Left hindlimb (tissue), 1 donor: ENCODE results near the gene SSBP4.

Experiments used
- DNase-seq: peaks from one replicate; pipeline ENCODE4 v3.0.0-alpha.2; 2018

SSBP4 gene

DNA sequence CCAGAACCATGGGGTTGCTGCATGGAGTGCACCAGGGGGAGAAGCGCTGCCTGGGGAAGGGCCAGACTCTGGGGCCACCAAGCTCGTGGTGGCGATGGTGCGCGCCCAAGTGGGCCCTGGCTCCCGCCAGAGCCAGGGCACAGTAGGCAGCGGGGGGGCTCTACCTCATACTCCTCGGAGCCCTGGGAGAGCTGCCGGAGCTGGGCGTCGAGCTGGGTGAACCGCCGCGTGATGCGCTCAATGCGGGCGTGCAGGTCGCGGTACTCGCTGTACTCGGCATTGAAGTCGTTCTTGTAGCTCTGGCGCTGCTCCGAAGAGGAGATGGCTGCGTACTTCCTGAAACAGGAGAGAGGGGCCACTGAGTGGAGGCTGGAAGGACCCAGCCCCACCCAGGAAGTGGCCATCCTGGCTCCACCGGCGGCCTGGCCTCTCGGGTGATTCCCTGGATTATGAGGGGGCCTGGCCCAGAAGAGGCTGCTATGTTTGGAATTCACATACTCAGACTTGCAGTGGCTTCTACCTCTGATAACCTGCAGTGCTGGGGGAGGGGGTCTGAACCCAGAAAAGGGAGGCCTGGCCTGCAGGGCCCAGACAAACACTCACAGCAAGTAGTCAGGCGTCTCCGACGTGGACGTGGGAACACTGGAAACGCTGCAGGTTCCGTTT lies 27.1 kb downstream of the SSBP4 start:
- no peak for DNase-seq

DNA sequence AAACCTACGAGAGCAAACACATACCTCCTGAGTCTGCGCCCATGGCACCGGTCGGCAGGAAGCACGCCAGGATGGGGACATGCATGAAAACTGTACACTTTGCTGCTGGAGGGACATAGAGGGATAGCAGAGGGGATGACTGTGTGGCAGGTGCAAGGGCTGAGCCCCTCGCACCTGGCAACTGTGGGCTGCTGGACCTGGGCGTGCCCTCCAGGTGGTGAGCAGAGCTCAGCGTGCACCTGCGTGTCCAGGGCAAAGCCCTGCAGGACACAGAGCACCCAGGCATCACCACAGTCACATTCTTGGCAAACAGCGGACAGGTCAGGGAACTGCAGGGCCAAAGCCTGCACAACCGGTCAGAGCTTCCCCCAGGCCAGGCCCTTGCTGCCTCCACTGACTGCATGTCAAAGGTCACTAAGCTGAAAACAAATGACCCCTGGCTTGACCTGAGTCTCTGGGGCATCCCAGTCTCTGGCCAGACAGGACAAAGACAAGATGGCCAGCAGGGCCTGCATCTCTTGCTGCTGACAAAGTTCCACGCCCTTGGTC lies 27.7 kb downstream of the SSBP4 start:
- DNase-seq: no peak

DNA sequence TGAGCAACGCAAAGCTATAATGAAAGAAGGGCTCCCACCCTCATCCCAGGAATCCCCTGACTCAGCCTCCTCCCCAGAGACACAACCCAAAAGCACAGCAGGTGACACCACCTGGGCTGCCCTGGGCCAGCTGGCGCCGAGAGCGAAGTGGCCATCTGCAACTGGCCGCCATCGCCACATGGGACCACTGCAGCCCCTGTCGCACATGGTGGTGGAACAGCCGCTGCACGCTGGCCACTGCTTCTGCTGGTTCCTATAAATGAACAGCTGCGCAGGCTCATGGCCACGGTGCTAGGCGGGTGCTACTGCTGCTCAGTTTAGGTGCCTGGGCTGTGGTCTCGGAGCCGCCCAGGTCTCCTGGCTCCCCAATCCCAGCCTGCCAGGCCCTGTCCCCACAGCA lies 30.4 kb downstream of the SSBP4 start:
- no peak for DNase-seq

DNA sequence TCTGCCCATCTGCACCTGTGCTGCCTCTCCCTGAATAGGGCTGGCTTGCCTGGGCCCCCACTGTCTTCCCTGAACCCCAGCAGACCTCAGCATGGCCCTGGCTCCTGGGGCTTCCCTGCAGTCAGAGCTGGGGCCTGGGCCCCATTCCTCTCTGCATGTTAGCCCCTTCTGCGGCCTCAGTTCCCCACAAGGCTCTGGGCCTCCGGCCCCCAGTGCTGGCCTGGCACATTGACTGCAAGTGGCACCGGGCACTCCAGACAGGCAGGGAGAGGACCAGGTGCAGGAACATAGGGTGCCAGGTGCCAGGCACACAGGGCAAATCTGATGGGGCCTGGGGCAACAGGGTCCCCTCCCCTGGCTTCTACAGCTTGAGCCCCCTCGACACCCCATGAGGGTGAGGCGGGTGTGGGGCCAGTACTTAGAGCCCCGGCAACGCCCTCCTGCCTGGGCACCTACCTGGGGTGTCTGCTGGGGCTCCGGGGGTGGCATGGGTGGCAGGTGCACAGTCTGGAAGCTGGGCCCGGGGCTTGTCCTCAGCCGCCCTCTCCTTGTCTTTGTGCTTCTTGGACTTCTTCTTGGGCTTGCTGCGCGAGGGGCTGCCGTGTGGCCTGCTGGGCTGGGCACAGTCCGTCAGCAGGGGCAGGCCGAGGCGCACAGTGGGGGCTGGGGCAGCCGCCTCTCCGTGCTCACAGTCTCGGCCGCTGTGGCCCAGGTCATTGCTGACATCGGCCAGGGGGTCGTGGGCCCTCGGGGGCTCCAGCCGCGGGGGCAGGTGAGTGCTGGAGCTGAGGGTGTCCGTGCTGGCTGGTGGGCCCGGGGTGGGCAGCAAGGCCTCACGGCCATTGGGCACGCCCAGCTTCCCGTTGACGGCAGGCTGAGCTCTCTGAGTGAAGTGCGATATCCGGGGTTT lies 31.1 kb downstream of the SSBP4 start:
- no peak for DNase-seq

DNA sequence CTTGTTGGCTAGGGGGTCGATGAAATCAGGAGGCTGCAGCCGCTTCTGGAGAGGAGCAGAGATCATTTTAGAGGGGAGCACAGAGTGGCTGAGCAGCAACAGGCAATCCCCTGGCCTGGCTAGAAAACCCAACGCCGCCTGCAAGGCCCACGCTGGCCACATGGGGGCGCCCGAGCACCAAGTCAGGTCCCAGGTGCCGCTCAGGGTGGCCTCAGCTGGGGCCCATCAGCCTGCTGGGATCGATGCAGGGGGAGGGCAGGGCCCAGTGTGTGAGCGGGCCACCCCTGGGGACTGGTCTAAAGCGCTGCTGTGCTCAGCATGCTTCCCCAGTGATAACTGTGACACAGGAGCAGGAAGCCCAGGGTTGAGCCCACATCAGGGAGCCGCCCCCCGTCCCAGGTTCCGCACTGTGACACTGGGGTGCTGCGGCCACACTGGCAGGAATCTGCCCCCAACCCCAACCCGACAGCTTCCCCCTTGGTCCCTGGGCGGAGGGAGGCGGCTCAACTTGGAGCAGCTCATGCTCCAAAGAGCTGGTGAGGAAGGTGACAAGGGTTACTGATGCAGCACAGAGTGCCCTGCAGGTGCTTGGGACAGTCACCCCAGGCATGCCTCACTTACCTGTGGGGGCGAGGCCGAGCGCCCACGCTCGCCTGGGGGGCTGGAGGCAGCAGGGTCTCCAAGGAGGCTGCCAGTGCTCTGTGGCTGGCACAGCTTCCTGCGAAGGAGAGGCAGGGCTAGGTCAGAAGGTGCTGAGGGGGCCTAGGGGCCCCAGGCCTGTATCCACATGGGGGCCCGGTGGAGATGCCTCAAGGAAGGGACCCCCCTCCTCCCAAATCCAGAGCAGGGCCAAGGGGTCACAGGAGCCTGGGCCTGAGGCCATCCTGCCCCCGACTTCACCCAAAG lies 32.0 kb downstream of the SSBP4 start:
- DNase-seq: peak; percentile 88

DNA sequence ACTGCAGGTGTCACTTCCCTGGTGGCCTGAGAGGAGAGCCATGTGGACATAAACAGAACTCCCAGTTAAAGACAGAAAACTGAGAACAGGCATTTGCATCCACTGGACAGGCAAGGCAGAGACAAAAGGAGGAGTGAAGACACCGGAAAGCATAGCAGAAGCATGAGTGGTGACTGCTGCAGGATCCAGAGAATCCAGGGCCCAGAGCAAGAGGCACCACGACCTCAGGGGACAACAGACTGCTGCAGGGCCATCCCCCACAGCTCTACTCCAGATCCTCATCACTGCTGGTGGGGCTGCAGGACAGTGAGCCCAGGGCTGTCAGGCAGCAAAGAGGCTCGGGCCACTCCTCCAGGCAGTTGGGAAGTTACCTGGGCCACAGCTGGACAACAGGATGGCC lies 33.2 kb downstream of the SSBP4 start:
- DNase-seq: no peak

DNA sequence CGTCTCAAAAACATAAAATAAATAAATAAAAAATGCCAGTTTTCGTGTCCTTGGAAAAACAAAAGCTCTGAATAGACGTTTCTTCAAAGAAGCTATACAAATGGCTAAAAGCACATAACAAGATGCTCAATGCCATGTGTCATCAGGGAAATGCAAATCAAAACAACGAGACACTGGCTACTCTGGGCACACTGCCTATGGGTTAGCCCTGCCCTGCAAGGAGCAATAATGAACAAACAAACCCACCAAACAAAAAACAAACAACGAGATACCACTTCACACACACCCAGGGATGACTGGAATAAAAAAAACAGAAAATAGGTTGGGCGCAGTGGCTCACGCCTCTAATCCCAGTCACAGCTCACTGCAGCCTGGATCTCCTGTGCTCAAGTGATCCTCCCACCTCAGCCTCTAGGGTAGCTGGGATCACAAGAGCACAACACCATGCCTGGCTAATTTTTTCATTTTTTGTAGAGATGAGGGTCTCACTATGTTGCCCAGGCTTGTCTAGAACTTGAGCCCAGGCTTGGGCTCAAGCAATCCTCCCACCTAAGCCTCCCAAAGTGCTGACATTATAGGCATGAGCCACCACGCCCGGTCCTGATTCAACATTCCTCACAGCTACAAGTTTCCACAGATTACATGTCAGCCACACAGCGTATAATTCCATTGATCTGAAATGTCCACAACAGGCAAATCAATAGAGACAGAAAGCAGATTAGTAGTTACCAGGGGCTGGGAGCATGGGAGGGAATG lies 34.2 kb downstream of the SSBP4 start:
- DNase-seq: no peak

DNA sequence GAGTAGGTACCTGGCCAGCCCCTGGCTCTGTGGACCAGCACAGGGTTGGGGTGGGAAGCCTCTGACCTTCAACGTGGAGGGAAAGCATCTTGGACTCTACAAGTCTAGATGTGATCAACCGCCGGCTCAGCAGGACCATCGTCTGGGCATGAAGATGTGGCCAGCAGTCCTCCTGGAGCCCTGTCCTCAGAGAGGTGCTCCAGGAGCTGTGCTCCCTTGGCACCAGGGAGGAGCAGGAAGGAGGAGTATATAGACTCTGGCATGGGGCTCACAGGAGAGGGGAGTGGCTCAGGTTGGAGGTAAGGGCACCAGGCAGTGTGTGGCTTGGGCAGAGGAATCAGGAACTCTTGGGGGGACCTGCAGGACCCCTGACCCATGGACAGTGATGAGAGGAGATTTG lies 37.1 kb downstream of the SSBP4 start:
- DNase-seq: no peak

DNA sequence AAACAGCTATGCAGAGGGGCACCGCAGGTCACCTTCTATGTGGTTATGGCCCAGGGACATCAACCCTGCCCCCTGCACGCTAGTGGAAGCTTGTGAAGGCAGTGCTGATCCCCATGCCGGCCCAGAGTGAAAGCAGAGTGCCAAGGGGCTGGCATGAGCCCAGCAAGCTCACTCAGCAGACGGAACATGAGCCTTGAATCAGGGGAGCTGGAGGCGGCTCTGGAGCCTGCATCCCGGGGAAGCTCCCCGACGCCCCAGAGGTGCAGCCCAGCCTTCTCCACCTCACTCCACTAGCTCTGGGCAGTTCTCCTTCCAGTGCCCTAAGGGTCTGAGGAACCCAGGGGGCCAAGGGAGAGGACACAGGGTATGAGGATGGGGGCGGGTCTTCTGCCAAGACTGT lies 37.8 kb downstream of the SSBP4 start:
- no peak for DNase-seq

DNA sequence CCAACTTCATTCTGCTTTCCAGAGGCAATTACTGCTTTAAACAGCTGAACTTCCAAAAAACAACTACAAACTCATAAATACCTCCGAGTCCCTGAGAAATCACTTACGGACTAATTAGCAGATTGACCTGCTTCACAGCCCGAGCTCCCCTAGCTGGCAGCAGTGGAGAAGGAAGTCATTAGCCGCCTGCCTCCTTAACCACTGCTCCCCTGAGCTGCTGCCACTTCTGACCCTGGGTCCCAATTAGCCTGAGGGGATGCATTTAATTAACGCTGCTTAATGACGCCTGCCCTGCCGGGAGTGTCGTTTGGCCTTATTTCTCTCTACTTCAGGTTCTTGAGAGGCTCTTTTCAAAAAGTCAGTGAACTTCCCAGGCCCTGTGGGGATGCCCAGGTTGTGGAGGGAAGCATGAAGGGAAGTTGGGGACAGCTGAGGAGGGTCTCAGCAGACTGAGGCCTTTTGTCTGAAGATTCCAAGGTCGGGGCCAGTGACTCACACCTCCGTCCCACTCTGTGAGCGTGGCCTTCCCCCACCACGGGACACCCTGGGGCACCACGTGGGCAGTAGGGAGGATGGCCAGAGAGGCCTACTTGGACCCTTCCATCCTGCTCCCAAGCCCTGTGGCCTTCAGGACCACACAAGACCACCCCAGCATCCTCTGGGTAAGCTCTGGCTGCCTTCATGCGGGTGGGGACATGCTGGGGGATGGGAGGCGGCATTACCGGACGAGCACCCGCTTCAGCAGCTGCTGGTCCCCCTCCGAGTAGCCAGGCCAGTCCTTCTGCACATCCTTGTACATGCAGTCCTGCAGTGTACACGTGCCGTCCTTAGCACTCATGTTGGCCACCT lies 38.5 kb downstream of the SSBP4 start:
- DNase-seq: no peak

DNA sequence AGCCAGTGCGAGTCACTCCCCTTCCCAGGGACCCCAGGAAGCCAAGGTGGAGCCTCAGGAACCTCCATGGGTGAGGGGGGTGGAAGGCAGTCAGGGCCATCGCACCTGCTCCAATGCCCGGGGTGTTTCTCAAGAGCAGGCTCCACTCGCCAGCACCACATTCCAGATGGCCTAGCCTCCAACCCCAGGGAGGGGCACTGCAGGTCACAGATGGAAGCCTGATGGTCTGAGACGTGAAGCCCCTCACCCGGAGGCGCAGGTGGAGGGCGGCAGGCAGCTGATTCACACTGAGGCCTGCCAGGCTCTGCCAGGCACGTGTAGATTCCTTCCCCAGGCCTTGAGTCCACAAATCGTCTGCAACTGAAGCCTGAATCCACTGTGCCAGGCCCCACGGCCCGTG lies 41.7 kb downstream of the SSBP4 start:
- no peak for DNase-seq

DNA sequence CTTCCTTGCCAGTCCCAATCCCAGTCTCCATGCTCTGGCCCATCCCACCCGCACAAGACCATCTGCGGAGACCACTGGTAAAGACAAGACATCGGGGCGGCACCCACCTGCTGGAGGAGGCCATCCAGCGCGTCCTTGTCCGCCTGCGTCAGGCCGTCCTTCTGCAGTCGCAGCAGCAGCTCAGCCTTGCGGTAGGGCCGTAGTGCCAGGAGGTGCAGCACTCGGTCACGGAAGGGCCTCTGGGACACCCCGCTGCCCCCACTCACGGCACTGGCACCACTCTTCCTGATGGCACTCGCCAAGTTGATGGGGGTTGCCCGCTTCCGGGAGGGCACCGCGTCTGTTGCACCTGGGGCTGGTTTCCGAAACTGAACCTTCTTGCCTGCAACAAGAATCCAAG lies 42.3 kb downstream of the SSBP4 start:
- DNase-seq: no peak

DNA sequence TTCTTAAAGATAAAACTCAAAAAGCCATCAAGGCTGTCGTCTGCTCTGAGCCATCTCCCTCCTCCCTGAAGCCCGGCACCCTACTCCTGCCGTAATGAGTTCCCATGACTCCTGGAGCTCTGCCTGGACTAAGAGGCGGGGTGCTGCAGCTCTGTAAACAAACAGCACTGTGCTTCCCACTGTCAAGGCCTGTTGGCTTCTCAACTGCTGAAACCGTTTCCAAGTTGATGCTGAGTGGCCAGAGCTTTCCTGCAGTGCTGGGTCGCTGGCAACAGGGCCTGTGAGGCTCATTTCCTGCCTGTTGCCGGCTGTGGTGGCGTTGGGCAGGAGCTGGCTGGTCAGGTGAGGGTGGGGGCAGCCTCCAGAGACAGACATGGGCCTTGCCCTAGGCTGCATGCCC lies 45.4 kb downstream of the SSBP4 start:
- DNase-seq: no peak

DNA sequence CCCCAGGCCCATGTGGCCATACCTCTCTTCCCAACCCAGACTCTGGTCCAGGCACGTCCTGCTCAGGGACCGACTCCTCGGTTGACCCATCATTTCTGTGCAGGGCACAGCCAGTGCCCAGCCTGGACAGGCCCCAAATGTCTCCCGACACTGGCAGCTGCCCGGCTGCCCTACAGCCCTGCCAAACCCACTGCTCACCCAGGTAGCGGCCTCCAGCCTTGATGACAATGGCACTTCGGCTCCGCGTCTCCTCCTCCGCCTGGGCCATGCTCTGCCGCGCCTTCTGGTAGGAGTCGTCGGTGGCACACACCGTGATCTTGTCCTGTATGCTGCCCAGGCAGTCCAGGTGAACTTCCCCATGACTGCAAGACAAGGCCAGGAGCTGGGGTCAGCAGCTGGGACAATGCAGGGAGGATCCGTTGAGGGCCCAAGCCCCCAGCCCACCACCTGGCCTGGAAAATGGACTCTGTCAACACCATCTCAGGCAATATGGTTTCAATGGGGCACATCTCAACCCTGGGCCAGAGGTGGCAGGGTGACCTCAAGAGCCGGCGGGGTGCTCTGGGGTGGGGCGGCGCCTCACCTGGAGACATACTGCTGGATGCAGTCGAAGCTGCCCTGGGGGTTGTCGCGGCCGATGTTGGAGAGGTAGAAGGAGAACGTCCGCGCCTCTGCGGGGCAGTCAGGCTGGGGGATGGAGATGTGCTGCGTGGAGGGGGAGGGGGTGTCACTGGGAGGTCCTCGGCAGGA lies 46.2 kb downstream of the SSBP4 start:
- no peak for DNase-seq

DNA sequence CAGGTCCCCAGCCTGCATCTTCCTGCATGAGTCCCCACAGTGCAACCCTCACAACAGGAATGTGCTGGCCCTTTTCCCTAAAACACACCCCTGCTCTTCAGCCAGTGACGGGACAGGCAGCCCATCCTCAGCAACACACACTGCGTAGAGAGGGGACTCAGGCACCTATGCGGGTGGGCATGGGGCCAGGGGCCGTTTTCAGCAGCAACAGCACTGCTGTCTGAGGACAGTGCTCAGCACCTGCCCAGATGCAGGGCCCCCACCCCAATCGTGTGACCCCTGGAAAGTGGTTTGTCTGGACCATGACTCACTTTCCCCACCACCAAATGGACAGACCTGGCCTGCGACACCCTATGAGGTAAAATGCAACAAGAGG lies 46.8 kb downstream of the SSBP4 start:
- no peak for DNase-seq

DNA sequence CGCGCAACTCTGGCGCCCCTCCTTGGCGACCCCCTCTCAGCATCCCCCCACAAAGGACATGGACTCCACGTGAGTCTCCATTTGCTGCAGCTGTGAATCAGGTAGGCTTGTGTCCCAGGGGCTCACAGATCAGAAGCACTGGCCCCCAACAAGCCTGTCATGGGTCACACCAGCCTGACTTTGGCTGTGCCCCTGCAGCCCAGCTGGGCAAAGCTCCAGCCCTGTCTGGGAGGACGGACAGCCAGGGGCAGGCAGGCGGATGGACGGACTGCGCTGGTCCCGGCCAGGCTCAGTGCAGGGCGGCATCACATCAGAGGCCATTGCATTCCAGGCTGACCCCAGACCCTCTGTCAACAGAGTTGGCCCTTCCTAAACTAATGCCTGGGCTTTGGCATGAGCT lies 47.2 kb downstream of the SSBP4 start:
- no peak for DNase-seq

DNA sequence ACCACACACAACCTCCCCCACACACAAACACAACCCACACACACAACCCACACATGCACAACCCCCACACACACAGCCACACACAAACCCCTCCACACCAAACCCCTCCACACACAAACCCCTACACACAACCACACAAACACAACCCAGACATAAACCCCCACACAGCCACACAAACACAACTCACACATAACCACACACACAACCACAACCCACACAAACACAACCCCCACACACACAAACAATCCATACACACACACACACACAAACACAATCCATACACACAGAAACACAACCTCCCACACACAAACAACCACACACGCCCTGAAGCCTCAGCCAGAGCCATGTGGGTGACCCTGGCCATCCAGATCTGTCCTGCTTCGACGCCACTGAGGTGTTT lies 48.8 kb downstream of the SSBP4 start:
- DNase-seq: no peak

DNA sequence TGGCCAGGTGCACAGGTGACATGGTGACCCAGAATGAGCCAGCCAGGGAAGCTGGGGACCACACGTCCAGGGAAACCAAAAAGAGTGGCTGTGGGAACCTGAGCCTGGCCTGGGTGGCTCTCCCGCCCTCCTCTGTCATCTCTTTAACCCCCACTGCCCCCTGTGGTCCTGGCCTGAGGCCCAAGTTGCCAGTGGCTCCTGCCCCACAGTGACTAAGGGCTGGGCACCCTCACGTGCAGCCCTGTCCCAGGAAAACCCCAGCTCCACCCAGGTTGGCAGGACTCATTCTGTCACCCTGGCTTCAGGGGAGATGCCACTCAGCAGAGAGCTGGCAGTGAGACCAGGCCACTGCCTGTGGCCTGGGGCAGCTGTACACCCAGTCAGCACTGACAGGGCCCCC lies 49.3 kb downstream of the SSBP4 start:
- no peak for DNase-seq

DNA sequence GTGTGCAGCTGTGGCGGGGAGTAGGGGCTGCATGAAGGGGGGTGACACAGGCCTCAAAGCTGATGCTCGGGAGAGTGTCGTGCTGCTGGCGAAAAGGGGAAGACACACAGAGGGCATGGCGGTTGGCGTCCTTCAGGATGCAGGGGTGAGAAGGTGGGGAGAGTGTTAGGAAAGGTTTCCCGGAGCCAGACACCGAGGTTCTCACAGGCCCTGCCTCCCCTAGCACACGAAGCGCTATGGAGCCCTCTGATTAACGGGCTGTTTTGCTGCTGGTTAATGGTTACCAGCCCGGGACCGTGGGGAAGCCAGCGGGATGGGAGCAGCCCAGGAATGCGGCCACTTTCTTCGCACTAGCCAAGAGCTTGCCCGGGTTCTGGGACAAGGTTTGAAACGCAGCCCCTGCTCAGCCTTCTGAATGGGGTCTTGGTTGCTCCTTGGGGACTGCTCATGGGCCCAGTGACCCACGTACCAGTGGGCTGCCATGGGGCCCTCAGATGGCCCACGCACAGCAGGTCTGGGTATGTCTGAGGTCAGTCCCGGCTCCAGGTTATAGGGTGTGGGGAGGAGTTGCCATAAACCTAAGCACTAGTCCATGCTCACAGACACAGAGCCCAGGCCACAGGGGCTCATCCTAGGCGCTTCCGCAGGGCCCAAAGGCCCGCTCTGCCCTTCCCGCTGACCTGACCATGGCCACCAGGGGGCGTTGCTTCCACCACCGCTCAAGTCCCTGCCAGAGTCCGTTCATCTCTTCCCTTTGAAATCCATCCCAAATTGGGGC lies 50.1 kb downstream of the SSBP4 start:
- no peak for DNase-seq

DNA sequence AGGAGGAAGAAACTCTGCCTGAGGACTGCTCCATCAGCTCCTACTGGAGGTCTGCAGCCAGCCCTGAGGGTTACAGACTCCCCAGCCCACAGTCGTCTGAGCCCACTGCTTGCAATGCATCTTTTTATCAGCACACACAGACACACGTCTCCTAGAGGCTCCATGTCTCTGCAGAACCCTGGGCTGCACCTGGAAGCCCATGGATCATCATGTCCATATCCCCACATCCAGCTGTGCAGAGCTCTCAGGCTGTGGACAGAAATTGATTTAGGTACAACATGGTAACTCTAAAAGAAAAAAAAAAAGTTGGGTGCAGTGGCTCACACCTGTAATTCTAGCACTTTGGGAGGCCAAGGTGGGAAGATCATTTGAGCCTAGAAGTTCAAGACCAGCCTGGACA lies 51.6 kb downstream of the SSBP4 start:
- DNase-seq: no peak
